NCI-H460 (cell line): ENCODE measurements around the gene SDK2. TPM values are rescaled to one million over a fixed set of nuclear protein-coding genes. Genes with fewer than 3 reads are reported as not detected.
A peak's percentile ranks its signal among the peaks of the same experiment; 100 is the strongest.

ENCODE experiments used
- DNase-seq: peaks from one replicate; pipeline ENCODE4 v3.0.0-alpha.2; 2016; ENCODE audit warnings: low read depth; ENCODE audit errors: extremely low read depth
- total RNA-seq: library from RNA; depleted of rRNA; stranded (reverse); fragments of >200 nt; shearing (Covaris generic); gene quantifications from 2 replicates; pipeline ENCODE4 v1.2.3, GENCODE V29; 2014

SDK2 gene
- total RNA-seq, 1 experiment from 2014 or later, result 0.02 TPM

DNA sequence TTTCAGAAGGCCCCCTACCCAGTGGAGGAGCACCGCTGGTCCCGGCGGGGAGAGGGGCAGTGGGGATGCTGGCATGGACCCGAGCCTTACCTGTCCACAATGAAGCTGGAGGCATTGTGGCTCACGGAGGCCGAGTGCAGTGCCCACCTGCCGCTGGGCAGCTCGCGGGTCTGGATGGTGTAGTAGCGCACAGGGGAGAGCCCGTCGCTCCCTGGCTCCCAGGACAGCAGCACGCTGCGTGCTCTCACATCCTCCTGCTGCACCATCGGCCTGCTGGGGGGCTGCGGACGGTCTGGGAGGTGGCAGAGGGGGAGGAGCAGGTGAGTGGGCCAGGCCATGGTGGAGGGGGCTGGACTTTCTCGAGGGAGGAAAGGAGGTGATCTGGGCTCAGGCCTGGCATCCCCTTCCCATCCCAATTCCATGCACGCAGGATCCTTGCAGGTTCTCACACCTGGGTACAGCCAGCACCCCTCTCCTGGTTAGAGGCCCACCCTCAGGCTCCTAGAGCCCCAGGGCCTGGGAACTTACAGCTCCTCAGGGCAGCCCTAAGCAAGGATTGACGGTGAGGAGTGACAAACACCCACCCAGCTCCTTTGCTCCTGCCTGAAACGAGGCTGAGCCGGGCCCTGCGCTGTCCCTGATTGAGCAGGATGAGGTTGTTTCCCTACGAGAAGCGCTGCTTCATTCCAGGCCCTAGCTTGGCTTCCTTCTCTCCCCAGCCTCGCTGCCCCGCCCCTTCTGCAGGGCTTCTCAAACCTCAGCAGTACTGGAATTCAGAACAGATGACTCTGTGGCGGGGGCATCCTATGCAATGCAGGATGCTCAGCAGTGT, 256.3 kb downstream of the SDK2 start:
- no peak for DNase-seq

DNA sequence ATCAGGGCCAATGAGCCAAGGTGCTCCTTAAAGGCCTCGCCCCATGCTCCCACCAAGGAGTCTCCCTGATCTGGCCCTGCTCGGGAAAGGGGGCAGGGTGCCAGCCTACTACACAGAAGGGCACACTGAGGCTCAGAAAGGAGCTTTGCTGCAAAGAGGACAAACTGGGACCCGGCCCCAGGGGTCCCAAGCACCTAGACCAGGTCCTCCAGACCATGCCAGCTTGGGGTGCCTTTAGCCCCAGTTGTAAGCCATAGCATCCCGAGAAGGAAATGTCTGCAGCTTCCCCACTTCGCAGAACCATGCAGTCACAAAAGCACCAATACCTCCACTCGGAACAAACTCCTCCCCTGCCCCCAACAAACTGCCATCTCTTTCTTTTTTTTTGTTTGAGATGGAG, 257.7 kb downstream of the SDK2 start:
- DNase-seq, result no peak

DNA sequence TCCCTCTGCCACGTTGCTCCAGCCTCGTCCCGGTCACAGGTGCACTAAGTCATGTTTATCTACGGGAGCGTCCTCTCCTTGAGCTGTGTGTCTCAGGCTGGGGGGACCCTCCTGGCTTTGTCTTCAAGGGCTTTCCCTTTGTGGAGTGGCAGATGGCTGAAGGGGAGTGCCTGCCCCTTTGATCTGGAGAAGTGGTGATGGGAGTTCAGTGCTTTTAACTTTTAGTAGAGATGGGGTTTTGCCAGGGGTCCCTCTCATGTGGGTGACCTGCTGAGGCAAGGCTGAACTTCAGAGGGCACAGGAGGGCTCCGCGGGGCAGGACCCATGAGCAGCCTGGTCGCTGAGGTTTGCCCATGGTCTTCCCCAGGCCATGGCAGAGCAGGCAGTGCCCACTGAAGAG, 259.3 kb downstream of the SDK2 start:
- DNase-seq, result no peak

DNA sequence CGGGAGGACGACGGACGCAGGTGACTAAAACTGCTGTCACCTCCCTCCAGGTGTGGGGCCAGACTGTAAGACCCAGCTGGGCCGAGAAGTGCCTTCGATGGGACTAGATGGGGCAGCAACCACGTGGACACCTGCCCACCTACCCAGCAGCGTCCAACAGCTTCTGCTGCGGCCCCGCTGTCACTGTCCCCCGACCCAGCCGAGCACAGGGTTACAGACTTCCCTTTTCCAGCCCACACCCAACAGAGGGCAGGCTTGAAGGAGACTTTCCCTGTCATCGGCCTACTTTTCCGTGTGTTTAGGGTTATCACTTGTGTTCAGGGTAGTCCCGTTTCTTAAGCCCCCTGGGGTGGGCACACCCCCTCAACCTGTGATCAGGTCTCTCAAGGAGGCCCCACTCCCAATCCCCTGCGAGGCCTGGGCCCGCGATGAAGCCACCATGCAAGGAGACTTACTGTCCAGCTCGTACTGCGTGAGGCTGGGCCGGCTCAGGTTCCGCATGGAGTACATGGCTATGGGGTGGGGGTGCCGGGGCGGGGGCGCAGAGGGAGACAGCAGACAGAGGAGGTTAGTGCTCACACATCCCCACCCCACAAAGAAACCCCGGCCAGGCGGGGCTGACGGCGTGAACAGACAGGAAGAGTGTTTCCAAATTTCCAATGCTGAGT, 263.7 kb downstream of the SDK2 start:
- no peak for DNase-seq

DNA sequence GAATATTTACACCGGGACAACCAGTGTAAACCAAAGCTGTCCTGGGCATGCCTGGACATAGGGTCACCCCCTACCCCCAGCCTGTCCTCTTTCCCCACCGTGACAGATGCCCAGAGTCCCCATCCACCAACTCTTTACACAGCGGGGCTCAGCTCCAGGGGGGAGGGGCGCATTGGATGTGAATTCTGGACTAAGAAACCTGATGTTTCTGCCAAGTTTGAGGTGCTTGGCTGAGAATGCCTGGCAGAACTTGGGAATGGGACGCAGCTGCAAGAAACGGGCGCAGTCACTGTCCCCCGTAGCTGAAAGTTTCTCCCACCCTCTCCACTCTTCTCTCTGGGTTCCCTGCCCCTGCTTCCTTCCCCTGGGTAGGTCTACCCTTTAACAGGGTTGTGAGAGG, 264.4 kb downstream of the SDK2 start:
- DNase-seq, result no peak

DNA sequence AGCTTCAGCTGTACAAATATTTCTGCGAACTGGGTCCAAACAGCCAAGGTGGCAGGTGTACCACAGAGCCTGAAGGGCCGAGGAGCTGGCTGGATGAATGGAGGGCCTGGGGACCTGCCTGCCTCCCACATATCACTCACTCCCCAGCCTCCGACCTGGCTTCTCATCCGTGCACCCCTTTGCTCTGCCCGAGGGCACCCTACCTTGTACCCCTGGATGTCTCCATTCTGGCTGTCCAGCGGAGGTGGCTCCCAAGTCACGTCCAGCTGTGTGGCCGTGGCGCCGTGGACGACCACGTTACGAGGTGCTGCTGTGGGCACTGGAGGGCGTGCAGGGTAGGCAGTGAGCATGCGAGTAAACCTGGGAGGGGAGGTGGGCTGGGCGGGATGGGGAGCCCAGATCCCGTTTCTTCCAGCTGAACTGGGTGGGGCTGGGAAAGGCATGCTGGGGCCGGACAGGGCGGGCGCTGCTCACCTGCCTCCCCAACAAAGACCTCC, 265.2 kb downstream of the SDK2 start:
- DNase-seq, result no peak

DNA sequence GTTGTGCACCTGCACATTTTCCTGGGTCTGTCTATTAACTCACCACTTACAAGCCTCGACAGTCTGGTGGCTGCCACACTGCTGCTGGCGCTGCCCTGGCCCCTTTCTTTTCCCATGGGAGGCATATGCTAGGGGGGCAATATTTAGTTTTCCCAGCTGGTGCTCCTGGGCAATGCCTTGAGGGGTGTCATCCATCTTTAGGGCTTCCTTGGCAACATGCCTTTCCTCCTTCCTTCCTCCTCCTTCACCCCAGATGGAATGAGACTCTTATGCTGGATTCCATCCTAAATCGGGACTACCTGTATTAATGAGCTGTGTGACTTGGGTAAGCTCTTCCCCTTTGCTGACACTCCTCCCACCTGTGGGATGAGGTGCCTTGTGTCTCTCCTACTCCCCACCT, 267.6 kb downstream of the SDK2 start:
- DNase-seq, result no peak

DNA sequence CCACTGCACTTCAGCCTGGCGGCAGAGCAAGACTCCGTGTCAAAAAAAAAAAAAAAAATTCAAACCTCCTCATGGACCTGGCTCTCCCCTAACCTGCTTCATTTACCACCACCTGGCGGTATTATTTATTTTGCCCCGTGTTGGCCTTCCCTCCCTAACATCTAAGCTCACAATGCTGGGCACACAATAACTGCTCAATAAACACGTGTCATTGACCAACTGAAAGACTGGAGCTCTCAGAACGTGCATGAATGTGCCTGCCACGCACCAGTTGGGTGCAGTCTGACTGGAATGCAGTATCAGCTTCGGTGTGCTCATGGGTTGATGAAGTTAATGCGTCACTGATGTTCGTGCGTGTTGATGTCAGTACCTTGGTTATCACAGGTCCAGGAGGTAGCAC, 268.1 kb downstream of the SDK2 start:
- DNase-seq, result no peak

DNA sequence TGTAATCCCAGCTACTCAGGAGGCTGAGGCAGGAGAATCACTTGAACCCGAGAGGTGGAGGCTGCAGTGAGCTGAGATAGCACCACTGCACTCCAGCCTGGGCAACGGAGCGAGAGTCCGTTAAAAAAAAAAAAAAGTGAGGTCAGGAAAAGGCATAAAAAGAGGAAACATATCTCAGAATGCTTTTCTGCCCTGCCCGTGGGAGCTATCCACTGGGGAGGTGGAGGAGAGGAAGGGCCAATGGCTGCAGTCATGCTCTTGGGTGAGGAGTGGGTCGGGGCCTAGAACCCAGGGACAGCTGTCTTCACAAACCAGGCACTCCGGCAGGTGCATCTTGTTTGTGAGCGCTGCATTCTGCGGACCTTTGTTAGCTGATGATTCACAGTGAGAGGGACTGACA, 272.4 kb downstream of the SDK2 start:
- DNase-seq, result no peak

DNA sequence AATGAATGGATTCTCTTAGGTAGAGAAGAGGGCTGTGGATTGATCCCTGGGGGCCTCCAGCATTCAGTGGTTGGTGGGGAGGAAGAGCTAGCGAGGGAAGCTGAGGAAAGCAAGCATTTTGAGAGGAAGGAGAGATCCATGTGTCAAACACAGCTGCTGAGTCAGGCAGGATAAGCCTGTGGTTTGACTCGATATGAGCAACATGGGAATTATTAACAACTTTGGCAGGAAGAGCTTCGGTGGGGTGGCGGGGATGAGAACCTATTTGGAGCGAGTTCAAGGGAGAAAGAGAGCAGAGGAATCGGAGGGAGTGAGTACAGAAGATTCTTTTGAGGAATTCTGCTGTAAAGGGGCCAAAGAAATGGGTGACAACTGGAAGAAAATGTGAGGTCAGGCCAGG, 273.0 kb downstream of the SDK2 start:
- DNase-seq, result no peak

DNA sequence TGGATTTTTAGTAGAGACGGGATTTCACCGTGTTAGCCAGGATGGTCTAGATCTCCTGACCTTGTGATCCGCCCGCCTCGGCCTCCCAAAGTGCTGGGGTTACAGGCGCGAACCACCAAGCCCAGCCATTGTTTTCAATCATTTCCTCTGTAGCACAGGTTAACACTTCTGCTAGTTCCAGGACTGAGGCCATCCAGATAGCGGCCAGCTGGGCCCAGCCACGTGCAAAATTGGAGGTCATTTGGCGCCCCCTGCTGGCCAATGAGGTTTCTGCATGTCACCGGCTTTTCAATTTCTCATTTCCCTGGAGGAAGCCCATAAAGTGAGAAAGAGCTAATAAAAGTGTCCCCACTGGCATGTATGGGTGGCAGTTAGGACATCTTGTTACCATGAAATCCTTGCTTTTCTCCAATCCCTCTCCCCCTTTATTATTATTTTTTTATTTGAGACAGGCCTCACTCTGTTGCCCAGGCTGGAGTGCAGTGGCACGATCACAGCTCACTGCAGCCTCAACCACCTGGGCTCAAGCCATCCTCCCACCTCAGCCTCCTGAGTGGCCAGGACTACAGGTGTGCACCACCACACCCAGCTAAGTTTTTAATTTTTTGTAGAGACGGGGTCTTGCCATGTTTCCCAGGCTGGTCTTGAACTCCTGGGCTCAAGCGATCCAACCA, 274.3 kb downstream of the SDK2 start:
- DNase-seq, result peak; percentile 72

DNA sequence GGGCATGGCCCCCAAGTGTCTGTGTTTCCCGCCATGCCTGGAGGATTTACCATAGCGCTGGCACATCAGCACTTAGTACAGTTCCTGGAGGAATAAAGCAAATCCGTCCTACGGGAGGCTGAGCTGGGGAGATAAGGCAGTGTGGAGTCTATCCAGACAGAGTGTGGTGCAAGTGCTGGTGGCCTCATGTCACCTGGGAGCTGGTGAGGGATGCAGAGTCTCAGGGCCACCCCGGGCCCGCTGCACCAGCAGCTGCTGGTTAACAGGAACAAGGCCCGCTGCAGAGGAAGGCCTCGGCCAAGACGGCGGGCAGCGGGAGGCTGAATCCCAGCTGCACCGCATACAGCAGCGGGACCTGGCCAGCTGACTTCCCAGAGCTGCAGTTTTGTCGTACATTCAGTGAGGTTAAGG, 275.1 kb downstream of the SDK2 start:
- DNase-seq, result no peak

DNA sequence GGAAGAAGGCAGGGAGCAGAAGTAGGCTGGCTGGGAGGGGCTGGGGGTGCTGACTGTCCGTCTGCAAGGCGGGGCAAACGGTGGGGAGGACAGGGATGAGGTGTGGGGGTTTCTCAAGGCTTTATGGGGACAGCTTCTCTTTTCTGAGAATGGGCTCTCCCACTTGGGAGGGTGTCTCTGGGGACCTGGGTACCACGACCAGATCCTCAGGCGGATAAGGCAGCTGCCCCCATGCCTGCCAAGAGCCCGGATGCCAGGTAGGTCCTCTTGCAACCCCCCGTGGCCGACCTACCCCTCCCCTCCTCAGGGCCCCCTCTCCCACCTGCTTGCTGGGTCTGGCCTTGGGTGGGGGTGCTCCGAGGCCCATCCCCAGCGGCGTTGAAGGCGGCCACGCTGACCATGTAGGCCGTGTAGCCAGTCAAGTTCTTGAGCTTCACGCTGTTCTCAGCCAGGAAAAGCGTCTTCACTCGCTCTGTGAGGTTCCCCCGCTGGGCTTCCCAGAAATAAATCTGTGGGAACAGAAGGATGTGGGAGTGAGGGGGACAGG, 276.1 kb downstream of the SDK2 start:
- DNase-seq, result no peak

DNA sequence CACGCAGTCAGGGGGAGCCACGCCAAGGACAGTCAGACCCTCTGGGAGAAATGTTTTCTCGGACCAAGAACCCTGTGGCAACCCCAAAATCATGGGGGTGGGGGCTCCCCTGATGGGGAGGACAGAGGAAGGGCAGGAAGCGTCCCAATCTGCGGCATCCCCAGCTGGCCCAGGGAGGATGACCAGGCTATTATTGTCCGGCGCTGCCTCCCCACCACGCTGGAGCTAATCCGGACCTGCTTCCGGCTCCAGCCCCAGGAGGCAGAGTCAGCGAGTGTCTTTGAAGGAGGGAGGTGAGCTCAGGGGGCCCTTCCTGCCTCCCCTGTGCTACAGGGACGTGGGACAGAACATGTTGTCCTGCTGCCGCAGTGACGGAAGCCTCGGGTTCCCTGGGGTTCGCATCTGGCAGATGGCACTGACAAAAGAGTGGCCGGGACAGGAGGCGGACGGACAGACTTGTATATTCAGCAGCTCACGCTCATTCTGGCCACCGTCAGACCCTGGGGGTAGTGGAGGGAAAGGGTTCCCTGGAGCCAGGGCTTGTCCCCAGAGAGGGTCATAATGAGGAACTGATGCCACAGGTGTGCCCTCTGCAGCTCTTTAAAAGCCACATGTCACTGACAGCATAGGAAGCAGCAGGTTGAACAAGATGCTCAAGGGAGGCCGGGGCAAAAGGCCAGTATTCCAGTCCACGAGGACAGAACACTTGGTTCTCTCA, 278.2 kb downstream of the SDK2 start:
- no peak for DNase-seq

DNA sequence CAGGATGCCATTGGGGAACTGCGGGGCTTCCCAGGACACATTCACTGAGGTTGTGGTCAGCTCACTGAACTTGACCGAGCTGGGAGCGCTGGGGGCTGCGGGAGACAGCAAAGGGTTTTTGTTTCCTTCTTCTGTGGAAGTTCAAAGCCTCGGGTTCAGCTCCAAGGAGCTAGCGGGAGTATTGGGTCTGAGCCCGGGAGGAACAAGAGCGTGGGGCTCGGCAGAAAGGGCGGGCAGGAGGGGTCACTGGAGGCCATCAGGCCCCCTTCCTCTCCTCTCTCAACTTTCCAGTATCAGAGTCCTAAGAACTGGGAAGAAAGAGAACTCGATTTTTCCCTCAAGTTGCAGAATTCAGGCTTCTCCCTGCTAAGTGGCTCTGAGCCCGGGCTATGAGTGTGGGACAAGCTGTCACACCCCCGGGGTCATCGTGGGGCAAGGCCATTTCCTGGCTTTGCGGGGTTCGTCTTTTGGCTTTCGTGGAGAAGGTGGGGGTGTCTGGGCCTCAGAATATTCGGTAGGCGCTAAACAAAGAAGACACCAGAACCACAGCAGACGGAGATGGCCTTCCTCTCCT, 278.9 kb downstream of the SDK2 start:
- no peak for DNase-seq

DNA sequence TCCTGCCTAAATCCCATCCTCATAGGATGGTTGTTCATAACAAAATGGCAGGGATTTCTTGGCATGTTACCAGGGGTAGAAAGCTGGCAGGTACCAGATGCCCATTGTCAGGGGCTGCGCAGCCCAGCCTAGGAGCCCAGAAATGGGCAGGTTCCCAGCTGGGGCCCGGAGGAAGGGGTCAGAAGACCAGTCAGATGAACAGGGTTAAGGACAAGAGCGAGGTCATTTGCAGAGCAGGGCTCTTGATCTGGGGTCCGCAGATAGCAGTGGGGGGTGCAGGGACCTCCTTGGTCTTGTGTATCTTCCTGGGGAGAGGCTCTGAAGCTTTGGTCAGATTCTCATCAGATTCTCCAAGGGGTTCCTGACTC, 280.1 kb downstream of the SDK2 start:
- no peak for DNase-seq

DNA sequence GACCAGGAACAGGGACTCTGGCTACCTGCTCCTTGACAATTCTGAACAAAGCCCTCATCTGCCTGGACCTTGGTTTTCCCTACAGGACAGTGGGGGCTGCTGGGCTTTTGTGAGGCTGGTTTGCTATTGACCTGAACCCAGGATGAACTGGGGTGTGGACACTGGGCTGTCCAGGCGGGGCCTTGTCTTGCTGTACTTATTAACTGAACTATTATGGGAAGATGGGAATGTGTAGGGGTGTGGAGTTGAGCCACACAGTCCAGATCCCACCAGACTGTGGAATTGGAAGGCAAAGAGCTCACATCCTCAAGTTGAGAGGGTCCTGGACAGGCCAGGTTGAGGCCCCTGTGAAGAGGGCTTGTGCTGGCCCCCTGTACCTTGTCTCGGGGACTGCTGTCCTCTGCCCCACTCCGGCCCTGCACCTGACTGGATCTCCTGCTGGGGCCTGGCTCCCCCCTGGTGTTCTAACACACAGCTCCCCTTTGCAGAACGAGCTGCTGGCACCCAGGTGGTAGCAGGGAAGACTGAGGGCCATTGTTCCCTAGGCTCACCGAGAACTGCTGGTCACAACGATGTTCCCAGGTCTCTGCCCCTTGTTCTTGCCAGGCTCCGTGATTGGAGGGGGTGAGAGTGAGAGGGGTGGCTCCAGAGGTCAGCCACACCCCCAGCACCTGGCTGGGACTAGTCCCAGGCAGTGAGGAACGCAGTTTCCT, 280.6 kb downstream of the SDK2 start:
- DNase-seq, result no peak

DNA sequence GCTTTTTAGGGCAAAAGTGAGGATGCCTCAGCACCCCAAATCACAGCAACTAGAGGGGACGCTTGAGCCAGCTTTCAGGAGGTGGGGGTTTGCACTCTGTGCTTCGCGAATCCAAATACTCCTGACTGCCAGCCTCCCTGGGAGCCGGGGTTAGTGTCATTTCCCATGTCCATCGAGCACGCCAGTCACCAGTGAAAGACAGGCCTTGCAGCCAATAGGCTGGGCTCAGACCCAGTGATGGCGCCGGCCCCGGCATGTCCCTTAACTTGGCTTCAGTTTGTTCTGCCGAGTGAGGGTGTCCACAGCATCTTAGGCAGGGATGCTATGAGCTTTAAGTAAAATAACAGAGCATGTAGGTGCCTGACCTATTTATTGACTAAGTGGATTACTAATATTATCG, 281.5 kb downstream of the SDK2 start:
- DNase-seq, result no peak

DNA sequence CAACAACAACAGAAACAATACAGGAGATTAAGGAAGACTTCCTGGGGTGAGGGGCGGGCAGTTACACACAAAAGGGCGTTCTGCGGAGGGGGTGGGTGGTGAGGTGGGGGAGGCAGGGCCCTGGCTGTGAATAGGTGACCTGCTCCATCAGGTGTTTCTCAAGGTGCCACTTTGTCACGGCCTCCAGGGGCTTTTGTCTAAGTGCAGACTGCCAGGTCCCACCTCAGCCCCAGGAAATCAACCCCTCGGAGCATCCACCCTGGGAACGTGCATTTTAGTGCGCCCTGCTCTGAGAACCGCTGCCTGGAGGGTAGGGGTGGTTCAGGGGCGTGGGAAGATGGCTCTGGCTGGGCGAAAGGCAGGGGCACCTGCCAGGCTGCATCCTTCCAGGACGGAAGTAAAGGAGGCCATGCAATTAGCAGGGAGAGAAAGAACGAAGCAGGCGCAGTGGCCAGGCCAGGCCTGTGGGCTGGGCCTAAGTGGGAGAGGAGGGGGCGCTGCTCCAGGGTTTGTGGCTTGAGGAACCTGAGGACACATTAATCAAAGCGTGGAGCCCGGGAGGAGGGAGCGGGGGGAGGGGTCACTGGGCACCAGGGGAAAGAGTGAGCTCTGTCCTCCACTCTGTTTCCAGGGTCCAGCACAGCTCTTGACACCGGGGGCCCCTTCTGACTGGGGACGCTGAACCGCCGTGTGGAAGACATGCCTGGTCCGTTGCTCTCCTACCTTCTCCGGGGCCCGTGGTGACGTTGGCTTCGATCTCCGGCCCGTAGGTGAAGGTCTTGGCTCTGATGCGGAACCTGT, 283.1 kb downstream of the SDK2 start:
- DNase-seq, result no peak
